ENCODE results near the gene ATAD3B.

GRCh38 chr1:1510912-1511532 is 39.5 kb downstream of the ATAD3B start:
- TF ChIP-seq CTCF (IDR thresholded peaks at IDR 0.05 in 2 of 3, conservative IDR thresholded peaks at IDR 0.05 in 1 of 3; ENCODE audit: borderline replicate concordance in 1 of 3, insufficient read depth in 1 of 3, low read depth in 2 of 3, low read length in 2 of 3) = no peak
- TF ChIP-seq ZBTB33 (IDR thresholded peaks at IDR 0.05; ENCODE audit: extremely low read depth, insufficient replicate concordance, low read length) = no peak
- TF ChIP-seq YY1 (IDR thresholded peaks at IDR 0.05; ENCODE audit: extremely low read depth, insufficient replicate concordance, low read depth, low read length) = no peak
- no peak for TF ChIP-seq RAD21 (IDR thresholded peaks at IDR 0.05; ENCODE audit: low read depth)
- TF ChIP-seq SP1 (IDR thresholded peaks at IDR 0.05; ENCODE audit: low read depth) = peak; percentile 35; the same call in 1 of the 2 replicates
- TF ChIP-seq REST (IDR thresholded peaks at IDR 0.05; ENCODE audit: low read depth) = no peak
- no peak for TF ChIP-seq EZH2 (IDR thresholded peaks at IDR 0.05)
- TF ChIP-seq EZH2phosphoT487 (IDR thresholded peaks at IDR 0.05; ENCODE audit: borderline replicate concordance) = no peak
- TF ChIP-seq POLR2AphosphoS5 (IDR thresholded peaks at IDR 0.05; ENCODE audit: low read depth, low read length) = peak; percentile 12; the same call in 1 of the 2 replicates
- TF ChIP-seq TCF7L2 (IDR thresholded peaks at IDR 0.05; ENCODE audit: borderline replicate concordance, extremely low read depth, insufficient read depth, insufficient read length) = no peak
- TF ChIP-seq ZNF274 (IDR thresholded peaks at IDR 0.05; ENCODE audit: low read depth, low read length) = no peak
